Neutrophil (primary cell): Measurements from ENCODE around the gene ADAMTSL1.

ENCODE experiments used
- H3K27ac ChIP-seq: fragments of 200-600 bp; sonication (generic); 2 replicates; pipeline ENCODE4 v1.5.1; 2016; ENCODE audit warnings: mild to moderate bottlenecking, moderate library complexity
- H3K27me3 ChIP-seq: fragments of 200-600 bp; sonication (generic); 2 replicates; pipeline ENCODE4 v1.6.0; 2016; ENCODE audit warnings: mild to moderate bottlenecking
- H3K36me3 ChIP-seq: fragments of 200-600 bp; sonication (generic); 2 replicates; pipeline ENCODE4 v1.5.1; 2017
- H3K4me1 ChIP-seq, 2 experiments: fragments of 200-600 bp in 1 of 2; sonication (generic) in 1 of 2; 1 replicate in 1 of 2; 2 replicates in 1 of 2; pipeline versions ENCODE4 v1.5.1 to v1.6.1; 2013 to 2016; ENCODE audit warnings: low read depth in 1 of 2, low read length in 1 of 2, mild to moderate bottlenecking in 1 of 2, moderate library complexity in 1 of 2; ENCODE audit not compliant: control insufficient read depth in 1 of 2, insufficient read depth in 1 of 2
- H3K4me3 ChIP-seq, 2 experiments: fragments of 200-600 bp in 1 of 2; sonication (generic) in 1 of 2; 1 replicate in 1 of 2; 2 replicates in 1 of 2; pipeline ENCODE4 v1.5.1; 2013 to 2016; ENCODE audit warnings: low read depth in 1 of 2, low read length in 1 of 2, mild to moderate bottlenecking in 1 of 2, moderate library complexity in 1 of 2
- H3K9me3 ChIP-seq: fragments of 200-600 bp; sonication (generic); 2 replicates; pipeline ENCODE4 v1.5.1; 2016
- CTCF ChIP-seq: fragments of 200-600 bp; sonication (generic); IDR thresholded peaks from 2 replicates; pipeline ENCODE4 v1.5.1; 2016; ENCODE audit warnings: antibody characterized with exemption

The ADAMTSL1 gene

DNA sequence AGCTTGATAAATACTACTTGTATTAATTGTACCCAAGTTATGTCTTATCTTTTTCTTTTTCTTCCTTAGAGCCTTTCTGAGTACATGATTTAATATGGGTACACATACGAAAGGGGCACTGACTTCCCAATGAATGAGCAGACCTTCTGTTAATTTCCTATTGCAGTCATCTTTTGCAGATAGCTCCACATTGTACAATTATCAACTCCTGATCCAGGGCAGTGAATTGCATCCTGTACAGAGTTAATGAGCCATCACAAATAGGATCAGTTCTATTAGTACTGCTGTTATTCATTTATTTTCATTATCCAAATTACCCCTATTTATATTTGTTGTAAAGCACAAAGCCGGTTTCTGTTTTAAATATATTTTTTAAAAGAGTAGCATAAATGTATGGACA is 105.6 kb downstream of the ADAMTSL1 start:
- Histone ChIP-seq H3K9me3 (no peaks in the 10 kb centered on the region), H3K27ac (no peak overlapping the region), H3K4me3 (no peak overlapping the region), H3K4me1 (no peaks in the 10 kb centered on the region), H3K27me3 (no peaks in the 10 kb centered on the region), H3K36me3 (no peaks in the 10 kb centered on the region)
- TF ChIP-seq CTCF, result no peak

GRCh38 chr9:18580151-18580550 is 106.2 kb downstream of the ADAMTSL1 start:
- Histone ChIP-seq H3K27me3 (no peaks in the 10 kb centered on the region), H3K9me3 (no peaks in the 10 kb centered on the region), H3K4me1 (no peaks in the 10 kb centered on the region), H3K36me3 (no peaks in the 10 kb centered on the region), H3K4me3 (no peak overlapping the region), H3K27ac (no peak overlapping the region)
- no peak for TF ChIP-seq CTCF

DNA sequence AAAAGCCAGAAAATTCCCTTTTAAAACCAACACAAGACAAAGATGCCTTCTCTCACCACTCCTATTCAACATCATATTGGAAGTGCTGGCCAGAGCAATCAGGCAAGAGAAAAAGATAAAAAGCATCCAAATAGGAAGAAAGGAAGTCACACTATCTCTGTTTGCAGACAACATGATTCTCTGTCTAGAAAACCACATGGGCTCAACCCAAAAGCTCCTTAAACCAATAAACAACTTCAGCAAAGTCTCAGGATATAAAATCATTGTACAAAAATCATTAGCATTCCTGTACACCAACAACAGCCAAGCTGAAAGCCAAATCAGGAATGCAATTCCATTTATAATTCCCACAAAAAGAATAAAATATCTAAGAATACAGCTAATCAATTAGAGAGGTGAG is 112.0 kb downstream of the ADAMTSL1 start:
- H3K36me3 ChIP-seq, result no peaks in the 10 kb centered on the region
- no peak overlapping the region for H3K27ac ChIP-seq
- H3K9me3 ChIP-seq, result no peaks in the 10 kb centered on the region
- H3K27me3 ChIP-seq, result no peaks in the 10 kb centered on the region
- H3K4me1 ChIP-seq, result no peaks in the 10 kb centered on the region
- no peak for TF ChIP-seq CTCF
- H3K4me3 ChIP-seq, result no peak overlapping the region

DNA sequence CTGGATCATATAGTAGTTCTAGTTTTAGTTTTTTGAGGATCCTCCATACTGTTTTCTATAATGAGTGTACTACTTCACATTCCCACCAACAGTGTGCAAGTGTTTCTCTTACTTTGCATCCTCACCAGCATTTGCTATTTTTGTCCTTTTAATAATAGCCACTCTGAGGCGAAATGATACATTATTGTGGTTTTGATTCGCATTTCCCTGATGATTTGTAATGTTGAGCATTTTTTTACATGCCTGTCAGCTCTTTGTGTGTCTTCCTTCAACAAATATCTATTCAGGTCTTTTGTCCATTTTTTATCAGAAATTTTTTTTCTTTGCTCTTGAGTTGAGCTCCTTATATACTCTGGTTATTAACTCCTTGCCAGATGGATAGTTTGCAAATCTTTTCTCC is 114.0 kb downstream of the ADAMTSL1 start:
- no peaks in the 10 kb centered on the region for H3K27me3 ChIP-seq
- no peak for TF ChIP-seq CTCF
- H3K4me3 ChIP-seq, result no peak overlapping the region
- H3K4me1 ChIP-seq, result no peaks in the 10 kb centered on the region
- no peaks in the 10 kb centered on the region for H3K9me3 ChIP-seq
- no peaks in the 10 kb centered on the region for H3K36me3 ChIP-seq
- no peak overlapping the region for H3K27ac ChIP-seq

GRCh38 chr9:18591261-18591660 is 117.3 kb downstream of the ADAMTSL1 start:
- no peaks in the 10 kb centered on the region for H3K27me3 ChIP-seq
- no peaks in the 10 kb centered on the region for H3K36me3 ChIP-seq
- no peak overlapping the region for H3K4me3 ChIP-seq
- TF ChIP-seq CTCF, result no peak
- no peaks in the 10 kb centered on the region for H3K9me3 ChIP-seq
- H3K27ac ChIP-seq, result no peak overlapping the region
- no peaks in the 10 kb centered on the region for H3K4me1 ChIP-seq

GRCh38 chr9:18594837-18595236 is 120.9 kb downstream of the ADAMTSL1 start:
- H3K27ac ChIP-seq, result no peak overlapping the region
- TF ChIP-seq CTCF, result no peak
- no peaks in the 10 kb centered on the region for H3K27me3 ChIP-seq
- no peak overlapping the region for H3K4me3 ChIP-seq
- H3K4me1 ChIP-seq, result no peaks in the 10 kb centered on the region
- no peaks in the 10 kb centered on the region for H3K9me3 ChIP-seq
- no peaks in the 10 kb centered on the region for H3K36me3 ChIP-seq
